Stimulated activated CD8-positive, alpha-beta memory T cell treated with anti-CD3 and anti-CD28 coated beads, Interleukin-12 subunit alpha, Interleukin-12 subunit beta, amount 100 ng/mL, for 4 hours (primary cell): ENCODE measurements around the gene ARHGAP28.

Experiments
- DNase-seq: peaks from one replicate; pipeline ENCODE4 v3.0.0-alpha.2; 2020; ENCODE audit warnings: low read depth

The ARHGAP28 gene

DNA sequence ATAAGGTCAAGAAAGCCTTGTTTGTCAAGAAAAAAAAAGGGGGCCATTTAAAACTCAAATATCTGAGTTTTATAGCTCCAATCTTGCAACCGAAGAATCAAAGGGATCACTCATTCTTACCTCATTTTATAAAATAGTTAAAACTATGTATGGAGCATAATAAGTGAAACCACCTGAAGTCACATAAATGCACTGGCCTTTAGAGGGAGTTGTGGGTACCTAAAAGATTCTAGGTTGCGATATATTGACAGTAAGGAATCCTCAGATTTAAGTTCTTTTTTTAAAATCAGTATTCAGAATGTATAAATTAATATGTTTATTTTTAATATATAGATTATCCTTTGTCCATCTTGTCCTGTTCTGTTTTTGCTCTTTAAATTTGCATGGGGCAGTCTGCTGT, 3.4 kb downstream of the ARHGAP28 start:
- no peak for DNase-seq

DNA sequence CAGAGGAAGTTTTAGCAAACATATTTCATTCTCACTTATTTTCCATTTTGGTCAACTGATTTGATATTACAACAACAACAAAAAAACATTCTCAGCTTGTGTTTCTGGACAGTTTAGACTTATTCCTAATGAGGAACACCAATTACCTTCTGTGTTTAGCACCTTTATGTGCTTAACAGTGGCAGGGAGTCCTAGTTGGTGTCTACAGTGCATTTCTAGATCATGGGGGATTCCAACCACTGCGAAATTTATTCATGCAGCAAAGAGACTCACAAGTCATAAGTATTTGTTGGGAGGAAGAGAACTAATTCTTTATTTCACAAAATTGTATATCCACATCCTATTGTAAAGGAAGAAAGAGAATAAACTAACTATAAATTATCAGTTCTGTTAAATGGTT, 4.2 kb downstream of the ARHGAP28 start:
- no peak for DNase-seq

DNA sequence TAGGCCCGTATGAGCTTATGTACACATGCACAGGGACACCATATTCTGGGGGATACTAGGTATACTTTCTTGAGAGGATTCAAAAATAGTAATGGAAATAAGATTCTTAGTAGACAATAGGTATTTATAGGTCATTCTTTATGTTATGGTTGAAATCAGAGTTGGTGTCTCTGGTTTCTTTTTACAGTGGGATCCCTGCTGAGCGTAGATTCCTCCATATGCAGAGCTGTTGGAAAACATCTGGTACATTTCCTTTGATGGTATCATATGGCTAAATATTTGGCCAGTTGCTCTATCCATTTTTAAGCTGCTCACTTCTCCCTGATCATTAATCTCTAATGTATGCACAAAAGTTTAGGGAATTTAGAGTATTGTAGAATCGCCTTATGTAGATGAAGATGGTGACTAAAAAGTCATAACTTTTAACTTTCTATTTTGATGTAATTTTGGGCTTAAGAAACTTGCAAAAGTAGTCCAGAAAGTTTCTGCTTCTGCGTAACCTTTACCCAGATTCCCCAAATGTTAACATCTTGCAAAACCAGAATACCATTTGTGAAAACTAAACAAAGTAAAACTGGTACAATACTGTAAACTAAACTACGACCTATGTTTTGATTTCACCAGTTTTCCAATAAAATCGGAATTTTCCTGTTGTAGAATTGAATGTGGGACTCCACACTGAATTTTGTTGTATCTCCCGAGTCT, 5.4 kb downstream of the ARHGAP28 start:
- DNase-seq: no peak

DNA sequence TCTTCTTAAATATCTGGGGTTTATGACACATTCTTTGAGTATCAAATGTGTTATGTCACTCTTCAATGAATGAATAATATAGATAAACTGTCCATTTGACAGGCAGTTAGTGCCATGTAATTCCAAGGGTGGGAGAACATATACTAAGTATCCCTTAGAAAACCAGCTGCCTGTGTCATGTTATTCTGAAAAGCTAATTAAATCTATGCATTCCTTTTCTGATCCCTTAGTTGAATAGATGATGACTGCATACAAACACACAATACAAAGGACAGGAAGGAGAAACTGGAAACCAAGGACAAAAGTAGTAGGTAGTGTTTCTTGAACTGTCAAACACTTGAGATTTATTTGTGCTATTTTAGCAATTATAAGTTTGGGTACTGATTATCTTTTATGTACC, 8.3 kb downstream of the ARHGAP28 start:
- DNase-seq: no peak

DNA sequence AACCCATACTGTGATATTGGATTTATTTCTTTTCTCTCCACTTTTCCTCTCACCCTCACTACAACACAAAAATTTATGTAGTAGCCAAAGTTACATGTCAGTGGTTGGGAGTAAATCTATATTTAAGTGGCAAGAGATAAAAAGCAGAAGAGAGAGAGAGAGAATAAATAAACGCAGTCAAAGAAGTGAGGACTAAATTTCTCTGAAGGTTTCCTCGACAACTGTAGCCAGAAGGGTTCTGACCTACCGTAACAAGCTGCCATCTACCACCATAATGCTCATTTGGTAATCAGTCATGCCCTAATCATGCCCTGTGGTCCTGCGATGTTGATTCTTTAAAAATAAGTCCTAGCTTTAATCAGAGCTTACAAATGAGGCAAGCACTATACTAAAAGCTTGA, 9.1 kb downstream of the ARHGAP28 start:
- DNase-seq: no peak

DNA sequence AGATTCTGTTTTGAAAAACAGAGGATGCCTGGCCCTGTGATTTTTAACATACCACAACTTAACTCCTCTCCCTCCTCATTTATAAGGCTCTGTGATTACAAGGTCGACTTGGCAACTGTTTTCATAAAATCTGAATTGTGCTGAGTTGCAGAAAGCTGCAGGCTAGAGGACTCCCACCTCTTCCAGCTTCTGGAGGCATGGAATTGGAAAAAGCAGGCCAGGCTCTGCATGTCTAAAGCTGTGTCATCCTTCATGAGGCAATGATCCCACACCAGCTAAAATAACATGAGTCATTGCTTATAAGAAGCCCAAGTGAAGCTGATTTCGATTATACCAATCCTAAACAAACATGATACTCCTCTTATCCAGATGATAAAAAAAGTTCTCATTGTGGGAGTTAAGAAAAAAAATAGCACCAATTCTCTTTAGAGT, 11.7 kb downstream of the ARHGAP28 start:
- DNase-seq: no peak

DNA sequence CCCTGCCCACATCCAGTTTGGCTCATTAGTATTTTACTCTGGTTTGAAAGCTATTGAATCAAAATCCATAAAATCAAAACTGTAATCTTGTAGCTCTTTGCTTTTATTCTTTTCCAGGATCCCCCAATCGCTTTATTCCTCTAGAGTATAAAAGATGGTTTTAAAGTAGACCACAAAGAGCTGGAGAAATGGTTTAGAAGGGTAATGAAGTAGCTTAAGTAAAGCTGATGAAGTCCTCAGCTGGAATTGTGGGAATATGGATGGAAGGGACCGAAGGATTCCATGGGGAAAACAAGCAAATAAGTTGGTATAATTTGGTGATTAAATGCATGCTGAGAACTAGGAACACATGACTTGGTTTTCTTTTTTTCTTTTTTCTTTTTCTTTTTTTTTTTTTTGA, 12.3 kb downstream of the ARHGAP28 start:
- no peak for DNase-seq

DNA sequence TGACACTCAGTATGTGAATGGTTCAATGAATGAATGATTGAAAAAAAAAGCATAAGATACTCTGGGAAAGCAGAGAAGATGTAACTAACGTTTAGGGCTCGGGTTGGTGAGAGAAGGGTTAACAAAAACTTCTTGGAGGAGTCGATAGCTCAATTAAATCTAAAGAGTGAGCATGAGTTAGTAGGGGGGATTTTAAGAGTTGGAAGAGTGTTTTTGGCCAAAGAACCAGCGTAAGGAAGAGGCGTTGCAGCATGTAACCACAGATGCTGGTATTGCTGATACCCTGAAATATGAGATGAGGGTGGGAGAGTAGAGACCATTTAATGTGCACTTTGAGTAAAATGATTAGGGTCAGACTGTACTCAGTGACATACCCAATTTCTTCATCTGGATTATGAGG, 14.5 kb downstream of the ARHGAP28 start:
- no peak for DNase-seq

DNA sequence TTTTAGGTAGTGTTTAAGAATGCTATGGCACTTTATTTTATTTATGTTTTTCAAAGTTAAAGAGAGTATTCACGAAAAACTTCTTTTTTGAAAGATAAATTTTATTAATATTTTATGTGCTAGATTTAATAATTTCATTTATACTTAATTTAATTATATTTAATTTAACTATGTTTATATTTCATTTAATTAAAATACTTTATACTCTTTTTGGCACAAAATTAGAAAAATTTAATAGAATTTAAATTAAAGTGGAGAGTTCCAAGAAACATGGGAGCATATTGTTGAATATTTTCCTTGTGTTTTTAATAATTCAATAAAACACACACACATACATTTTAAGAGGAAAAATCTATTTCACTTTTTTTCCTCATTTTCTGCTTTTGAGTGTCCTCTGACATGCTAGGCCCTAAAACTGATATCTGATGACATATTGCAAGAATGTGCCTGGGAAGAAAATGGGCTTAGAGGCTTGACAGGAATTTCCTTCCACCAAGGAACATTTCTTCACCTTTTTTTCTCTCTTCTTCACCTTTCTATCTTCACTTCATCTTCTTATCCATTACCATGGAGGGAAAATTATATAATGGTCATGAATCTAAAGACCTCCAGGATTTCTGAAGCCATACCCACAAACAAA, 15.4 kb downstream of the ARHGAP28 start:
- DNase-seq: no peak

DNA sequence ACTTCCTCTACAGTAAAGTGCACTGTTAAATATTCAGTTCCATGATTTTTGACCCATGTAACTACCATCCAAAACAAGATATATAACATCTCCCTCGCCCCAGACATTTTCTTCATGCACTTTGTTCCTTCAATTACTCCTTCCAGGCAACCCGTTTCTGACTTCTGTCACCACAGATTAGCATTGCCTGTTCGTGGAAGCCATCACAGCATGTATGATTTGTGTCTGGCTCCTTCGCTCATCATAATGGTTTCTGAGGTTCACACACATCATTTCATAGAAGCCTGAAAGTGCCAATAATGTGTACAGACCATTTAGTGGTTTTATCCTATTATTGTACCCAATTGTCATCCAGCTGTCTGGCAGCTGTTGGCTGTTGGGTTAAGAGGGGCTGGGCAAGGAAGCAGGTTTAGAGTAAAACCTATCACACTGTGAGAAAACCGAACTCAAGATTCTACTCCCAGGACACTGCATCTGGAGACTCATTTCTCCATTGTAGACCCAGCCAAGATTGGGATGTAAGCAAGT, 16.1 kb downstream of the ARHGAP28 start:
- DNase-seq: no peak

DNA sequence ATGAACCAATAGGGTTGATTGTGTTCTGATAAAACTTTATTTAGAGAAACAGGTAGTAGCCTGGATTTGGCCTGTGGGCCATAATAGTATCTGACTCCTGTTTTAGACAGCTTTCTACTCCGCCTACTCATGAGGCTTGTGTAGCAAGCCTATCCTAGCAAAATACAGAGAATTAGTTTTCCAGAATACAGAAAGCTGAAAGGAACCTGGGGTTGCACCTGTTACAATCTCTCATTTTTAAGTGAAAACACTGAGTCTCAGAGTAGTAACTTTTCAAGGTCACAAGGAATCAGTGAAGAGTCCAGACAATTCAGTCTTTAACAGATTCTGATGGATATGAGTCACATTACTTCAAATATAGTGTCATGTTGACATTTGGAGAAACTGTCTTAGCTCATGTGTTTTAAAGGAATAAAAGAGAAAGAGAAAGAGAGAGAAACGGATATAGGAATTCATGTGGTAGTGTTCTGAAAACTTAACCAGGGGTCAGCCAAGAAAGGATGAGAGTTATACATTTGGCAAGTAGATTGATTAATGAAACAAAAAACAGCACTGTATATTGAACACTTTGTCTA, 17.0 kb downstream of the ARHGAP28 start:
- DNase-seq: no peak

DNA sequence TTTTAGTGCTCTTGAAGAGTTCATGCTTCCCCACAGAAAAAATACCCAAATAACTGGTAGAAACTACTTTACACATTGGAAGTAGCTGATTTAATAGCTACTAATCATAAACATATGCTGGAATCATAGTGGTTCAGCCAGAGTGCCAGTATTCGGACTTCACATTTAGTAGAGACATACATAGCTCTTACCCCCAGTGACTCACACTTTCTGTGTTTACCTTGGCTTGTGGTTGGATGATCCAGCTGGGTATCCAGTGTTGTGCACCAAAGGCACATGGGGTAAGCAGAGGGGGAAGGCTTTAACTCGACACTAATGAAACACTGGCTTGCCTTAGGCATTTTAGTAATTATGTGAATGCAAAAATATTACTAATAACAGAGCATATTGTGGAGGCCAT, 18.1 kb downstream of the ARHGAP28 start:
- DNase-seq: no peak

DNA sequence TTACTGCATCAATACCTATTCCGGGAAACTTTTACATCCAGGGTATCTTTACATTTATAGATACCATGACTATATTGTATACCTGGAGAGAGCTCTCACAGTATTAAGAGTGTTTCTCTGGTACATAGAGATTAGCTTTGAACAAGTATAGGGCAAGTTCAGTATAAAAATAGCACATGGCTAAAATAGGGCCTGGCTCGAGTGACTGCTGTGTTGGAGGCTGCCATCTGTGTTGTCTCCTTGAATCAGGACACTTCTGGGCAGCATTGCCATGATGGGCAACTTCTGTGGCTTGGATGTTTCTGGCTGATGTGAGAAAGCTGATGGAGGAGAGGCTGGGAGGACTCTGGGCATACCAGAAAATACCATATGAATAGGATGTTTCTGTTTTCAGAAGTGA, 18.7 kb downstream of the ARHGAP28 start:
- DNase-seq: no peak

DNA sequence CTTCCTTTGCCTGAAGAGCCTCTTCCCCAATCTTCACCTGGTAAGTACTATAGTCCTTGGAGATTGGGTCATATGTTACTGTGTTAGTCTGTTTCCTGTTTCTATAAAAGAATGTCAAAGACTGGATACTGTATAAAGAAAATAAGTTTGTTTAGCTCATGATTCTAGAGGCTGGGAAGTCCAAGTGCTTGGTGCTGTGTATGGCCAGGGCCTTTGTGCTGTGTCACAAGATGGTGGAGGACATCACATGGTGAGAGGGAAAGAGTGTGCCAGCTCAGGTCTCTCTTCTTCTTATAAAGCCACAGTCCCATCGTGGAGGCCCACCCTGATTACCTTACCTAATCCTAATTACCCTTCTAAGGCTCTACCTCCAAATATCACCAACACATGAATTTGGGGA, 20.9 kb downstream of the ARHGAP28 start:
- no peak for DNase-seq

DNA sequence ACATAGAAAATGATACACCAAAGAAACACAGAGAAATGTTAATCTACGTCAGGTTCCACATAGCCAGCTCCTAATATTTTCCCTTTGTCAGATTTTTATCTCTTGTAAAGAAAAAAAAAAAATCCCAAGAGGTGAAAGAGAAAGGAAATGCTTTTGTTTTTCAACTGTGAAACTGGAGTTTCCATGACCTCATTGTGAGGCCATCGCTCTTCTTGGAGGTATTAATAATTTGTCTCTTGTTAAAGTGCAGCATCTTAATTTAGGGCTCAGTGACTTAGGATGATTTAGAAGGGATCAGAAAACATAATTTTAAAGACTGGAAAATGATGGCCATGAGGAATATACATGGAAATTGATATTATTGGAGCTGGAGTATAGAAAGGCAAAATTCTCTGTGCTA, 21.7 kb downstream of the ARHGAP28 start:
- DNase-seq: no peak

DNA sequence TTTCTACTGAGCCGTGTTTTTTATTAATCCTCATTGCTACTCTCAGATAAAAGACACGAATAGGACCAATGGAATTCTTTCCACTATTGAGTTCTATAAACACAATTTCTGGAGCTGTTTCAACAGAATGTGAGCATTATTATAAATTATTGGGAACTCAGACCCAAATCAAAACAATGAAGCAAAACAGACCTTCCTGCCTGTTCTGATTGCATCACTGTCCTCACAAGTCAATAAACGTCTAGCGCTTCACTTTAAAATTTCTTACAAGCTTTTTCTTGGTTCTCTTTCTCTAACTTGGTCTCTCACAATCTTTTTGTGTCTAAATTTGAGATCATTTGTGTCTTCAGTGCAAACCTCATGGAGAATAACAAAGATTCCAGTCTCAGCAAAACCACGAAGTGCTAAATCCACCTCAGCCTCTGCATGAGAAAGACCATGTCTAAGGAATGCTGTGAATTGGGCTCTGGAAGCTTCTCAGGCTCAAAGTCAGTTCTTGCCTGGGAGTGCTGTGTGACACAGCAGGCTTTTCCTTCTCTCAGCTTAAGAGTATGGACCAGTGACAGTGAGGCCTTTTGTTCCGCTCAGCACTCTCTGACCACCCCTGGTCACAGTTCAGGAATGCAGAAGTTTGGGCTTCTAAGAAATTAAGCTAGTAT, 22.8 kb downstream of the ARHGAP28 start:
- no peak for DNase-seq

DNA sequence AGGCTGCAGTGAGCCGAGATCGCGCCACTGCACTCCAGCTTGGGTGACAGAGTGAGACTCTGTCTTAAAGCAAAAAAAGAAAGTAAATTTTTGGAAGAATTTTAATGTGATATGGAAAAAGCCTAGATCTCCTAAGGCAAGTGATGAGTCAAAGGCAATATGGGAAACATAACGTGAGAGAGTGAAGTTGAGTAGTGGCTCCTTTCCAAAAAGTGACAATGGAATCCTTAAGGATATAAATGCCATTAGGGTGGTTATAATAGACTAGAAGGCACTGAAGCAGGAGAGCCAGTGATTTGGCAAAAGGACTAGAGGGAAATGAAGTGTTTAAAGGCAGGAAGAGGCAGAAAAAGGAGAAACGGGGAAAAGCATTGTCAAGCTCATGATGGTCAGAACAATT, 25.6 kb downstream of the ARHGAP28 start:
- DNase-seq: no peak

DNA sequence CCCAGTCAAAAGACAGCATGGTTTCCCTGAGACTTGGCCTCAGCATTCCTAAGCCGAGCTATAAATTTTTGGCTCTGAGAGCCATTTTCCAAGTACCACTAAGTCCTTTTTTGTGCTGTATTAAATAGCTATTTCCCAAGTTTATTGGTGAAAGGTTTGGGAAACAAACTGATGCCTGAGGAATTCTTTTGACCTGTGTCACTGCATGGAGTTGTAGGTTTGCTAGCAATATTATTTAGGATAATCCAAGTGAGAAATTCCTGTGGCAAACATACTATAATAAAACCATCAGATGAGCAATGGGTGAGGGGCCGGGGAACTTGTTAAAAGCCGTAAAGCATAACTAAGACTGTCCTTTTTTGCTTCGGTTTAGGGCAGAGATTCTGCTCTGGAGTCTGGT, 28.4 kb downstream of the ARHGAP28 start:
- no peak for DNase-seq

DNA sequence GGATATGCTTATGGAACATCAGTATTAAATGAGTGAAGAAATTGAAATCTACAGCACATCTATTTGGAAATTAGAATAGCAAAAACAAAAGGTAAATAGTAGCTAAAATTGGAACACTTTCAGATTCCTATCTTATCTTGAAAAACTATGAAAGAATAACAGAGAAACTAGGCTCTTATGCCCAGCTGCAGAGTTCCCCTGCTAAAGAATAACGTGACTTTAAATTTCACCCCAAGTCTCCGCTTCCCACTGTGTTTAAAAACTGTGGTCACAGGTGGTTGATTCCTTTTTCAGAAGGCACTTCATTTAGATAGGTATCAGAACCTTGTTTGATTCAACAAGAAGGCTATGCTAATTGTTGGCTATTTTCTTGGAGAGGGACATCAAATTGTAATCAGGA, 30.1 kb downstream of the ARHGAP28 start:
- DNase-seq: no peak

DNA sequence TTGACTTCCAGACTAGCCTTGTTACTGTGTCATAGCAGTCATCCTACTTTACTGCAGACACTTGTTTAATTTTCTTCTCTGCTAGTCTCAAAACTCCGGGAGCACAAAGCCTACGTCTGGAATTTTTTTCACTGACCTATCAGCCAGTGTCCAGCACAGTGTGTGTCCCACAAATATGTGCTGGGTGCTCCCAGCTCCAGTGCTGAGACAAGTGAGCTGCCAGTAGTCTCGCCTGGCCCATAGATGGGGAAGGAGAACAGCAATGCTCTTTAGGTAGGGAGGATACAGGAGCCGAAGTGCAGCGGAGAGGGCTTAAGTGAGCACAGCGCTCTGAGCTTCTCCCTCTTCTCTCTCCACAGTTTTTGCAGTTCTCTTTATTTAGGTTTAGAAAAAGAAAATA, 34.0 kb downstream of the ARHGAP28 start:
- DNase-seq: no peak

DNA sequence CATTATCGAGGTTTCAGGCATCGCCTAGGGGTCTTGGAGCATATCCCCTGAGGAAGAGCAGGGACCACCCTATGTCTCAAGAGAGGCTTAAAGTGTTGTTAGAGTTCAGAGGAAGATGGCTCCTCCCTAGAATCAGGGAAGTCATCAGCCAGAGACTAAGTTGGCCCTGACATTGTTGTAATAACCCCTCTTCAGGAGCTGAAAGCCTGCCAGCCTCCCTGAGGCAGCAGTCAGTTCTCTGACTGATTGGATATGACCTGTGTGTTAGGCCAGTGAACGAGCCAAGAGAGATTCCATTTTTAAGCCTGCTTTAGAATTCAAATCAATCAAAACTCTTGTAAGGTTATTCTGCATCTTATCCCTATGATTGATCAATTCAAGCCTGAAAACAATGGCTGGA, 34.9 kb downstream of the ARHGAP28 start:
- no peak for DNase-seq

DNA sequence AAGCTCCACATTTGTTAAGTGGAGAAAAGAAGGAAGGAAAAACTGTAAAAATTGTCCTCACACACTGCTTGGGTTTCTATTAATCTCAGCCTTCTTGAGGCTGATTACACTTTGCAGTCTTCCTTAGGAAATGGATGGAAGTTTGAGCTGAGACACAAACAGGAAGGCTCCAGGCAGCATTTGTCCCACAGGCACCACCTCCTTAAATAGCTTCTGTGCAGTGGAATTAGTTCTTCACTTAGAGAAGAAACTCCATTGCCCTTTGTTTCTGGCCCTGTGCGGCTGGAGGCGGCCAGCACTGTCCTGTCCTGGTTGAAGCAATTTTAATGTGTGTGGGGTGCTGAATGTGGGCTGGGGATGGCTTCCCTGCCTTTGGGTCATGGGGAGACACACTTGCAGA, 44.3 kb downstream of the ARHGAP28 start:
- no peak for DNase-seq

DNA sequence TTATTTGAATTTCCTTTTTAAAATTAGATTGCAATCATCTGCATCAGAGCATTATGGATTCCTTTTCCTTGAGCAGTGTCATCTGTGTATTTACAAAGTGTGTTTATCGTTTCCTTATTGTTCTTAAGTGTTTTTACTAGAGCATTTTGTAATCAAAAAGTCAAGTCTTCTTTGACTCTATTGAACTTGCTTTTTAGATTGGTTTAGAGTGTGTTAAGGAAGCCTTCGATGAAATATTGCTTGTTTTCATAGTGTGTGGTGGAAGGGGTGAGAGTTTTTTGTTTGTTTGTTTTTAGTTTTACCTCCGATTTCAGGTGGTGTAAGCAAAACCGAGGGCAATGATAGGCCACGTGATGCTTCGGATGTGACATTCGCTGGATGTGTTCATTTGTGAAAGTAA, 45.7 kb downstream of the ARHGAP28 start:
- no peak for DNase-seq
